HG02870 (cell line): Measurements from ENCODE around the gene TNPO2.

Source experiments
- ATAC-seq: cut with Tn5 transposase; IDR thresholded peaks from one replicate; pipeline ENCODE4 v1.9.1; 2021; ENCODE audit warnings: mild to moderate bottlenecking, moderate library complexity; ENCODE audit not compliant: unreplicated experiment

TNPO2 gene

GRCh38 chr19:12723641-12724426, at the start of gene TNPO2:
Gene TNPO2, minus strand, starts transcription at chr19:12723932. Its CDS starts 2,955 bp downstream, at chr19:12720977.
- ATAC-seq, result no peak

GRCh38 chr19:12772323-12772722, 48.6 kb upstream of the TNPO2 start:
- no peak for ATAC-seq

- no peak for ATAC-seq
Measured at GRCh38 chr19:12770922-12771321, 47.2 kb upstream of the TNPO2 start.

GRCh38 chr19:12769689-12770088, 46.0 kb upstream of the TNPO2 start:
- ATAC-seq, result no peak

GRCh38 chr19:12767666-12768065, 43.9 kb upstream of the TNPO2 start:
- ATAC-seq, result no peak

GRCh38 chr19:12767150-12767549, 43.4 kb upstream of the TNPO2 start:
- no peak for ATAC-seq

GRCh38 chr19:12766051-12766521, 42.4 kb upstream of the TNPO2 start:
- ATAC-seq, result no peak

GRCh38 chr19:12764698-12765097, 41.0 kb upstream of the TNPO2 start:
- no peak for ATAC-seq

GRCh38 chr19:12763100-12763499, 39.4 kb upstream of the TNPO2 start:
- no peak for ATAC-seq

GRCh38 chr19:12759686-12760085, 36.0 kb upstream of the TNPO2 start:
- no peak for ATAC-seq

GRCh38 chr19:12757544-12758274, 34.0 kb upstream of the TNPO2 start:
- no peak for ATAC-seq

GRCh38 chr19:12756150-12756883, 32.6 kb upstream of the TNPO2 start:
- ATAC-seq, result no peak

- no peak for ATAC-seq
Measured at GRCh38 chr19:12754465-12755196, 30.9 kb upstream of the TNPO2 start.

- ATAC-seq, result no peak
Measured at GRCh38 chr19:12752056-12752781, 28.5 kb upstream of the TNPO2 start.

GRCh38 chr19:12751635-12752034, 27.9 kb upstream of the TNPO2 start, which contains the start of gene BEST2:
Gene BEST2, plus strand, starts transcription at chr19:12751791. Its CDS starts 802 bp downstream, at chr19:12752593.
- no peak for ATAC-seq

GRCh38 chr19:12750851-12751250, 27.1 kb upstream of the TNPO2 start:
- no peak for ATAC-seq

GRCh38 chr19:12749938-12750521, 26.3 kb upstream of the TNPO2 start:
- ATAC-seq, result no peak

GRCh38 chr19:12748489-12748888, 24.8 kb upstream of the TNPO2 start:
- ATAC-seq, result no peak

- no peak for ATAC-seq
Measured at GRCh38 chr19:12745166-12745897, 21.6 kb upstream of the TNPO2 start.
